Epidermal melanocyte (primary cell): ENCODE results near the gene ZNF48.
"Not testable (repeated sequence)": the region's sequence is repeated elsewhere in the genome, so short reads cannot be mapped to it uniquely, and the experiment has no call there.

Experiments
- DNase-seq: peaks from one replicate; pipeline ENCODE4 v3.0.0; 2011; ENCODE audit warnings: low spot score; ENCODE audit not compliant: insufficient read length

ZNF48 gene

DNA sequence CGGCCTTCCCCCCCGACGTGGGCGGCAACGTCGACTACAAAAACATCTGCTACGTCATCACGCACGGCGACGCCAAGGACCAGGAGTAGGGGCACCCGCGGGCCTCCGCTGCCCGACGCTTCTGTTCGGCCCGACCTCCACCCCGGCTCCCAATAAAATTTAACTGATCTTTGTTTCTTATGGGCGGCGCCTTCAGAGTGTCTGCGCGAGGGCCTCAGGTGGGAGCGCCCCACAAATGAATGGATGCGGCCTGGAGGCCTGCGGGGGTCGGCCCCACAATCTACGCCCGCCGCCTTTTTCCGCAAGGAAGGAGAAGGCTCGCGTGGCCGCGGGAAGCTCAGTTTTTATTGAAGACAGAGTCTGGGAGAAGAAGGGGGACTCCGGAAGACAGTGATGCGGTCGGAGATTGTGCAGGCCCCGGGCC, 17.4 kb upstream of the ZNF48 start:
- peak; percentile 79 for DNase-seq

GRCh38 chr16:30378236-30379157, 16.7 kb upstream of the ZNF48 start:
- peak; percentile 90 for DNase-seq

GRCh38 chr16:30379158-30379783, 15.9 kb upstream of the ZNF48 start:
- DNase-seq = no peak

- DNase-seq = no peak
Measured at GRCh38 chr16:30380072-30380802, 15.0 kb upstream of the ZNF48 start.

DNA sequence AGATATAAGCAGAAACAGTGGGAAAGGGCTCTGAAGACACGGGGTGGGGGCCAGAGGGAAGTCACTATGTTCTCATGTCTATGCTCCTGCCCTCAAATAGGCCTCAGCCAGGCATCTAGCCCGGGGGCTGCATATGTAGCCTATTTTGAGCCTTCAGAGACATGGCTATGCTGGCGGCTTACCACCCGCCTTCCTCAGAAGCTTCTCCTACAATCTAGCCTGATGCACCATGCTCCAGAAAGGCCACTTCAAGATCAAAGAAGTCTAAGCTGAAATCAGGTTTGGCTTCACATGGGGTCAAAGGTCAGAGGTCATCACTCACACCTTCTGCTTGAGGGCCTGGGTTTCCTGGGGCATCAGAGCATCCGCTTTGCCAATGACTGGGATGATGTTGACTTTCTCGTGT, 14.4 kb upstream of the ZNF48 start:
- no peak for DNase-seq

DNA sequence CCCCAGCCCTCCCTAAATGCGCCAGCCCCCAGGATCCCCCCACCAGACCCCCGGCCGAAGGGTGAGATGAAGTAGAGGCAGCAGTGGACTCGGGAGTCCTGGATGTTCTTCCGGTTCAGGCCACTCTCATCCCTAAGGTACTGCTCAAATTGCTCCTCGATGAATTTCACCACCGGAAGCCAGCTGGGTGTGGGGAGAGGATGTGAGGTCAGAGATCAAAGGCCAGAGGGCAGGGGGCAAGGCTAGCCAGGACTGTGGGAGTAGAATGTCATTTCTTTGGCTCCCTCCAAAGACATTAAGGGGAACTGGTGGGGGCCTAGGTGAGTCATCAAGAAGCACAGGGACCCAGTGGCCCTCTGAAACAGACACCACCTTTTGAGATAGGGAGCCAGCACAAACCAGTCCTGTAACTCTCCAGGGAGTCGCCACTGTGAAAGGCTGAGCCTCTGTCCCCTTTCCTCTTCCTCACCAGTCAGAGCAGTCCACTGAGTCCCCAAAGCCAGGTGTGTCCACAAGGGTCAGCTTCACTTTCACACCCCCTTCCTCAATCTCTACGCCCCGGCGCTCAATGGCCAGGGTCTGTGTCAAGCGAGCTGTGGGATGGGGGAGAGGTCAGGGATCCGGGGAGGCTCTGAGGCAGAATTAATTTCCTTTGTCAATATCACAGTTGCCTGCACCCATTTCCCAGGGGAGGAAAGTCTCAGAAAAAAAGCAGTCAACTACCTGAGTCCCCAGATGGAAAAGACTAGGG, 13.8 kb upstream of the ZNF48 start:
- DNase-seq = no peak

GRCh38 chr16:30382111-30382881, 12.9 kb upstream of the ZNF48 start, which contains the start of gene SEPTIN1:
Gene SEPTIN1 (minus strand): TSS chr16:30382561. CDS start chr16:30382542, 19 bp downstream.
- no peak for DNase-seq

DNA sequence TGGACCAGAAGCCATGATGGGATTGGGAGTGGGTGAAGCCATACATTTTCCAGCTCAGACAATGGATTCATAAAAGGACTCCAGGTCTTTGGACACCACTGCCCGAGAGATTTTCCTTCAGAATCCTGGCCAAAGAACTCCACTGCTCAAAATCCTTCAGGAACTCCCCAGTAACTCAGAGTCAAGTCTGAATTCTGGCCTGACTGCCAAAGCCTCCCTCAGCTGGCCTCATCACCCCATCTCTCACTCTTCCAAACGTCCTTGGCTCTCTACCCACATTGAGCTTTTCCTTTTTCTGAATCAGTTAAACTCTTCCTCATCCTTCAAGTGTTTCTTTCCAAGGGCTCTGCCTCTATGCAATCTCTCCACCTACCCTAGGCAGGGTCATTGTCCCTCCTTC, 11.7 kb upstream of the ZNF48 start:
- no peak for DNase-seq

GRCh38 chr16:30394592-30395154, 547 bp upstream of the ZNF48 start:
- DNase-seq = peak; percentile 24

GRCh38 chr16:30395992-30396585, 869 bp downstream of the ZNF48 start:
- DNase-seq = no peak

GRCh38 chr16:30396627-30397026, 1.4 kb downstream of the ZNF48 start:
- DNase-seq = not testable (repeated sequence)

- no peak for DNase-seq
Measured at GRCh38 chr16:30397056-30397455, 1.8 kb downstream of the ZNF48 start.

DNA sequence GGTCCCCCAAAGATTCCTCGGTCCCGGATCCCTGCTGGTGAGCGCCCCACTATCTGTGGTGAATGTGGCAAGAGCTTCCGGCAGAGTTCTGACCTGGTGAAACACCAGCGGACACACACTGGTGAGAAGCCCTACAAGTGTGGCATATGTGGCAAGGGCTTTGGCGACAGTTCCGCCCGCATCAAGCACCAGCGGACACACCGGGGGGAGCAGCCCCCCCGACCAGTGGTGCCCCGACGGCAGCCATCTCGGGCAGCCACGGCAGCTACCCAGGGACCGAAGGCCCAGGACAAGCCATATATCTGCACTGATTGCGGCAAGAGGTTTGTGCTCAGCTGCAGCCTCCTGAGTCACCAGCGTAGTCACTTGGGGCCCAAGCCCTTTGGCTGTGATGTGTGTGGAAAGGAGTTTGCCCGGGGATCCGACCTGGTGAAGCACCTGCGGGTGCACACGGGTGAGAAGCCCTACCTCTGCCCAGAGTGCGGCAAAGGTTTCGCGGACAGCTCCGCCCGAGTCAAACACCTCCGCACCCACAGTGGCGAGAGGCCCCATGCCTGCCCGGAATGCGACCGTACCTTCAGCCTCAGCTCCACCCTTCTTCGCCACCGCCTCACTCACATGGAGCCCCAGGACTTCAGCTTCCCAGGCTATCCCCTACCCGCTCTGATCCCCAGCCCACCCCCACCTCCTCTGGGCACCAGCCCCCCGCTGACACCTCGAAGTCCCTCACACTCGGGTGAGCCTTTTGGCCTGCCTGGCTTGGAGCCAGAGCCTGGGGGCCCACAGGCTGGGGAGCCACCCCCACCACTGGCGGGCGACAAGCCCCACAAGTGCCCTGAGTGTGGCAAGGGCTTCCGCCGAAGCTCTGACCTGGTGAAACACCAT, 2.8 kb downstream of the ZNF48 start:
- no peak for DNase-seq

DNA sequence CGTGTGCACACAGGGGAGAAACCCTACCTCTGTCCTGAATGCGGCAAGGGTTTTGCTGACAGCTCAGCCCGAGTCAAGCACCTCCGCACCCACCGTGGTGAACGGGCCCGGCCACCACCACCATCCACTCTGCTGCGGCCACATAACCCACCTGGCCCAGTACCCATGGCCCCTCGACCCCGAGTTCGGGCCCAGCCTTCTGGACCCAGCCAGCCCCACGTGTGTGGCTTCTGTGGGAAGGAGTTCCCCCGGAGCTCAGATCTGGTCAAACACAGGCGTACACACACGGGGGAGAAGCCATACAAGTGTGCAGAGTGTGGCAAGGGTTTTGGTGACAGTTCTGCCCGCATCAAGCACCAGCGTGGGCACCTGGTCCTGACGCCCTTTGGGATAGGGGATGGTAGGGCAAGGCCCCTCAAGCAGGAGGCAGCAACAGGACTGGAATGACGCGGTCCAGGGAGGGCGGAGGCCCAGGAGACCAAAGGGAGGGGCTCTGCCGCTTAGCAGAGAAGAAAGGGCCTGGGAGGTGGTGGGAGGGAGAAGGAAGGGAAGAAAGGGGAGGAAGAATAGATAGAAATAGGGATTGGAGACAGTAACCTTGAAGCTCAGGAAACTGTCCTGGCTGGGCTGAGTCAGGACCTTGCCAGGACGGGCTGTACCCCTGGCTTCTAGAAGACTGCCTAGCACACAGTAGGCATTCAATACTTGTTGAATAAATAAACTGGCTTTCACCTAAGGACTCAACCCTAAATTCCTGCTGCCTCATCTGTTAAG, 3.6 kb downstream of the ZNF48 start:
- no peak for DNase-seq

GRCh38 chr16:30399435-30400186, 4.4 kb downstream of the ZNF48 start:
- no peak for DNase-seq

DNA sequence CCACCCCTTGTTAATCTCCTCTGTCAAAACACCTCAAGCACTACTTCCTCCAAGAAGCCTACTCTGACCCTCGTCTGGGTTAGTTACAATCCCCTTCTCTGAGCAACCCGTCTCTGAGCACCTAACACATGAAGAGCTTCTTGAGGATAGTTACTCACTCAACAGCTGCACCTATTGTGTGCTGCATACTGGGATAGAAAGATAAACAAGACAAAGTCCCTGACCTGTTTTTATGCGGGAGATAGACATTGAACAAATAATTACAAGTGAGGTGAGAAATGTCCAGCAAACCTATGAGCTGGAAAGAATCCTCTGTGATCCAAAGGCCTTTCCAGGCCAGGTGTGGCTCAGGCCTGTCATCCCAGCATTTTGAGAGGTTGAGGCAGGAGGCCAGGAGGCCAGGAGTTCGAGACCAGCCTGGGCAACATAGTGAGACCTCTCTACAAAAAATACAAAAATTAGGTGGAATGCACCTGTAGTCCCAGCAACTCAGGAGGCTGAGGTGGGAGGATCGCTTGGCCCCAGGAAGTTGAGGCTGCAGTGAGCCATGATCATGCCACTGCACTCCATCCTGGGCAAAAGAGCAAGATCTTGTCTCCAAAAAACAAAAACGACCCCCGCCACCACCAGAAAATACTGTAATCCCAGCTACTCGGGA, 6.7 kb downstream of the ZNF48 start:
- no peak for DNase-seq

- DNase-seq = no peak
Measured at GRCh38 chr16:30406795-30407101, 11.5 kb downstream of the ZNF48 start.
